ENCODE measurements around the gene LRRC43. TPM values are rescaled to one million over a fixed set of nuclear protein-coding genes. Genes with fewer than 3 reads are reported as not detected.

The LRRC43 gene
- total and polyA plus RNA-seq, 2 of the 4 experiments (the other 2 are of a cell fraction), result 0.26 to 0.36 TPM

- no peak overlapping the region for H3K23ac ChIP-seq (ENCODE audit: low read depth, low read length)
- H2BK20ac ChIP-seq (ENCODE audit: low read depth, low read length), result no peak overlapping the region
- H3K27me3 ChIP-seq (ENCODE audit: control insufficient read depth, insufficient read depth, low read length), result peaks cover 20% of the 10 kb centered on the region
- no peak overlapping the region for H2BK120ac ChIP-seq (ENCODE audit: low read depth, low read length)
- no peak for ATAC-seq (ENCODE audit: low read depth)
- no peak overlapping the region for H2AFZ ChIP-seq (replicated peaks; ENCODE audit: low read length, poor library complexity)
- CTCF ChIA-PET, result interaction anchor here (0.6 kb wide), 1 partner anchor 722 kb away, joined by 3 read pairs; no protein-coding TSS in a partner anchor
- H3K4me2 ChIP-seq (ENCODE audit: low read depth, low read length), result no peak overlapping the region
- no peak overlapping the region for H3K9ac ChIP-seq (ENCODE audit: low read depth, low read length)
- intact Hi-C loops (cut with micrococcal nuclease), result no loop called here
- BruUV-seq (replicated peaks), result TSS peak; percentile 83
- in situ Hi-C loops (cut with MboI; ENCODE audit: low sequenced_read_pairs), result no loop called here
- H2BK15ac ChIP-seq (ENCODE audit: low read depth, low read length), result no peak overlapping the region
- no peak overlapping the region for H3K4ac ChIP-seq (ENCODE audit: low read depth, low read length)
- 77% methylated on average over 5 of the region's 18 CpGs; no CpG with 5 or more reads in 1 of the 2 experiments for WGBS, 2 experiments (ENCODE audit: extremely low coverage in 2 of 2, insufficient read length in 1 of 2)
- H3K27ac ChIP-seq (ENCODE audit: insufficient read depth, low read length), result no peak overlapping the region
- H3K56ac ChIP-seq (ENCODE audit: extremely low read depth, insufficient read depth, low read length), result no peak overlapping the region
- H2AK5ac ChIP-seq (ENCODE audit: low read depth, low read length), result no peak overlapping the region
- H4K5ac ChIP-seq (ENCODE audit: low read depth, low read length), result no peak overlapping the region
- peaks cover 35% of the 10 kb centered on the region for H3K36me3 ChIP-seq (ENCODE audit: control insufficient read depth, insufficient read depth, low read length)
- DNase-seq, result no peak
- H3K9me1 ChIP-seq (ENCODE audit: insufficient read depth, low read length), result no peaks in the 10 kb centered on the region; the same call in 1 of the 2 replicates
- H3K9me3 ChIP-seq (ENCODE audit: control insufficient read depth, insufficient read depth, low read length), result no peaks in the 10 kb centered on the region
- H3K4me3 ChIP-seq (ENCODE audit: insufficient read depth, low read depth, low read length), result no peak overlapping the region
- no peak overlapping the region for H2AK9ac ChIP-seq (replicated peaks; ENCODE audit: low read depth, low read length, poor library complexity)
- no peaks in the 10 kb centered on the region for H3K4me1 ChIP-seq (ENCODE audit: control insufficient read depth, insufficient read depth, low read length)
- peaks cover 0 to 4% of the 10 kb centered on the region in 2 experiments; a peak in 1 of 4 replicates for H3K79me1 ChIP-seq (ENCODE audit: low read depth in 1 of 2, low read length in 2 of 2)
- TF ChIP-seq SMC3 (IDR thresholded peaks at IDR 0.05; ENCODE audit: low read depth, low read length) (no peak), CHD1 (IDR thresholded peaks at IDR 0.05; ENCODE audit: low read depth, low read length) (no peak)
- dilution Hi-C loops (cut with HindIII; ENCODE audit: low sequenced_read_pairs, unreplicated experiment), result no loop called here
- H3K14ac ChIP-seq (replicated peaks; ENCODE audit: low read depth, low read length), result no peak overlapping the region
- POLR2A ChIA-PET (ENCODE audit: unreplicated experiment), result interaction anchor here (0.6 kb wide), 1 partner anchor 31 kb away, joined by 10 read pairs; no protein-coding TSS in a partner anchor
- H2BK5ac ChIP-seq (ENCODE audit: low read depth, low read length, poor library complexity, severe bottlenecking), result no peak overlapping the region
- no peak overlapping the region for H4K91ac ChIP-seq (ENCODE audit: insufficient read depth, low read depth, low read length)
- no peak overlapping the region for H3K18ac ChIP-seq (ENCODE audit: low read depth, low read length)
- H4K8ac ChIP-seq (ENCODE audit: low read depth in 2 of 2, low read length in 2 of 2), result no peak overlapping the region
- H4K20me1 ChIP-seq (ENCODE audit: insufficient read depth, low read length), result peaks cover 18% of the 10 kb centered on the region
These were observed 25.3 kb downstream of the LRRC43 start for GRCh38 chr12:122208073-122208820.

Data from IMR-90 (cell line).